ENCODE results near the gene INMT.
A peak's percentile ranks its signal among the peaks of the same experiment; 100 is the strongest.

Gene INMT

DNA sequence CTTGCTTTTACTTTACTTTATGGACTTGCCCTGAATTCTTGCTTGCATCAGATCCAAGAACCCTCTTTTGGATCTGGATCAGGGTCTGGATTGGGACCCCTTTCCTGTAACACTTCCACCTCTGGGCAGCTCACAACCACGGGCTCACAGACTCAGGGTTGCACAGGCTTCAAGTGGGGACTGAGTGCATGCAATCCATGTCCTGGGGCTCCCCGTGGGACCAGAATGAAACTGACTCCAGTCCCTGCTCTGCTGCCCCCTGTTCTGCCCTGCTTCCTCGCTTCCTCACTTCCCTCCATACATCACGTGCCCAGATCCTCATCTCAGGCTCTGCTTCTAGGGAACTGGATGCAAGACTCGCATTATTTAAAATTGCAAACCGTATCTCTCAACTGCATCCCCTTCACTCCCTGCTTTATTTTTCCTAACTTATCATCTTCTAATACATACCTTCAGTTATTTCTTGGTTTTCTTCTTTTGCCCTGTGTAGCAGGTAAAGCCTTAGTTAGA is 23.3 kb upstream of the INMT start:
- no peak for DNase-seq (ENCODE audit: low spot score)

DNA sequence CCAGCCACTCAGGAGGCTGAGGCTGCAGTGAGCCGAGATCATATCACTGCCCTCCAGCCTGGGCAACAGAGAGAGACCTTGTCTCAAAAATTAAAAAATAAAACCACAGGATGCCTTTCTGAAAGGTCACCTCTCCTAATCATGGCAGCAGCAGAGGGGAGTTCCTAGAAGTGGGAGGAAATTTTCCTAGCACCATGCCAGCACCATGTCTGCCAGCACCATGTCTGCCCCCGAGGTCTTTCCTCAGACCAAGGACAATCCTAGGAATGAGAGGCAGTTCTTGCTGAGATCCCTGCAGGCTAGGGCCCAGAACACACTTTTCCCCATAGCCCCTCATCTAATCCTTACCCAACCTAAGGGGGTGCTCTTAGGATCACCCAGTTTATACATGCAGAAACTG is 22.3 kb upstream of the INMT start:
- DNase-seq (ENCODE audit: low spot score) = no peak

DNA sequence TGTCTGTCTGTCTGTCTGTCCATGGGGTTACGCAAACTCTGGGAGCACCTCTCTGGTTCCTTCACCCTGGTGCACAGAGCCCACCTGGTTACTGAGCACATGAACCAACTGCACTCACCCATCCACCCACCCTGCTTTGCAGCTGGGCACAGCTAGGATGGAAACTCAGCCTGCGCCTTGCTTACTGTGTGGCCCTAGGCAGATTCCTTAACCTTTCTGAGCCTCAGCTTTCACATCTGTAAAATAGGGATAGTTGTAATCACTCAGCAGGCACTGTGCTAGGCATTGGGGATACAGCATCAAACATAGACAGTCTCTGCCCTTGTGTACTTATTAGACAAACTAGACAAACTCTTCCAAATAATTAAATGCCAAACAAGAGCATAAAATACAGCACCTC is 21.8 kb upstream of the INMT start:
- DNase-seq (ENCODE audit: low spot score) = no peak

DNA sequence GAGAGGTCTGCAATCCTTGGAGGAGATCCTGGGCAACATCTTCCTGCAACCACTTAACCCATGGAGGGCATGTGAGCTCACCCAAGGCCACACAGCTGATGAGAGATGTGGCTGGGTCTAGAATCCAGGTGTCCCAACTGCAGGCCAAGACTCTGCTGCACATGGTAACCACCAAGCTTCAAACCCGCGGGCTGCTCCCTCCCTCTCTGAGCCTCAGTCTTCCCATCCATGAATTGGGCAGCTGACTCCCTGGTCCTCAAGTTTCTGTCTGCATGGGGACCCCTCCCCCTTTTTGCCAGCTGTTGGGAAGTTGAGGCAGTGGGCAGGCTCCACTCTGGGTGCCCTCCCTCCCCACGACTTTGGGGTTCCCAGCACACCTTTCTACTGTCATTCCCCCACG is 20.9 kb upstream of the INMT start:
- no peak for DNase-seq (ENCODE audit: low spot score)

DNA sequence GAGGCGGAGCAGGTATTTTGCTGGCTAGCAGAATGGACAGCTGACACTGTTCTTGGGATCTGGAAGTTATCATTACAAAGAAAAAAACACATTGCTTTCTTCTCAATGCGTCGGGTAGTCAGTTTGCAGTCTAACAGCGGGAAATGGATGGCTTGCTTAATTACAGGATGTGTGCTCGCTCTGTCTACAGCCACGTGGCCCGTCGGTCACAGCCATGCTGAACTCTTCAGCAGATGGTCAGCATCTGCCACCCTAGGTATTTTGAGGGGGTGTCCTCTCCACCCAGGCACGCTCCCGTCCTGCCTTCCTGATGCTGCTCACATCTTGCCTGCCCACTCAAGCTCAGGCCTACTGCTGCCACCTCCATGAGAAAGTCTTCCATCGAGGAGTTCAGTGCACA is 20.4 kb upstream of the INMT start:
- no peak for DNase-seq (ENCODE audit: low spot score)

DNA sequence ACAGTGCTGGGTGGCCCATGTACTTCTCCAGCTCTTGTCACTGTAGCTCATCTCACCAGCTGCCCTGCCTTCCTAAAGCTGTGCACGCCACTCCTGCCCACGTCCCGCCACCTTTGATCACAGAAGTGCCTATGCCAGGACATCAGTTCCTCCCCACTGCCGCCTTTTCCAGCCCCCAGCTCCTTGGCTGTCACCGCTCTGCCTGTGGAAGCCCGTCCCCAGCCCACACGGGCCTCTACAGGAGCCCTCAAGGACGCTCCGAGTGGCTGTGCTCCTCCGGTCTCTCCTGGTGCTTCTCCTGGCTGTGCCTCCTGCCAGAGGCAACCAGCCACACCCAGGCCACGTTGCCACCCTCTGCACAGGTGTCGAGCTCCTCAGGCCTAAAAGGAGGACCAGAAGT is 19.3 kb upstream of the INMT start:
- no peak for DNase-seq (ENCODE audit: low spot score)

DNA sequence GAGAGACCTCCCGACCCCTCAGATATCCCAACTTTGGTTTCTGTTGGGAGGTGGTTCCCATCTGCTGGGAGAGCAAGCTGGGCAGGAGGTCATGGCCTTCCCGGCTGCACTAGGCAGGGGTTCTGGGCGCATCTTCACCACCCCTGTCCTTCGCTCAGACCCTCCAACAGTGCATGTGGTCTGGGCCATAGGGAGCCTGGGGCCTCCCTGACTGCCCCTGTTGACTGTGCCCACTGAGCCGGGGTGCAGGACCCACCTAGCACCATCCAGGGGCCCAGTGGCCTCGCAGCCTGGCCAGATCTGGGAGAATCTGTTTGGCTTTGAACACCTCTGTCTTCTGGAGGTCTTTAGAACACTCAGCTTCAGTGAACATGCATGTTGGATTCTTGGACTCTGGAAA is 18.7 kb upstream of the INMT start:
- DNase-seq (ENCODE audit: low spot score) = no peak

DNA sequence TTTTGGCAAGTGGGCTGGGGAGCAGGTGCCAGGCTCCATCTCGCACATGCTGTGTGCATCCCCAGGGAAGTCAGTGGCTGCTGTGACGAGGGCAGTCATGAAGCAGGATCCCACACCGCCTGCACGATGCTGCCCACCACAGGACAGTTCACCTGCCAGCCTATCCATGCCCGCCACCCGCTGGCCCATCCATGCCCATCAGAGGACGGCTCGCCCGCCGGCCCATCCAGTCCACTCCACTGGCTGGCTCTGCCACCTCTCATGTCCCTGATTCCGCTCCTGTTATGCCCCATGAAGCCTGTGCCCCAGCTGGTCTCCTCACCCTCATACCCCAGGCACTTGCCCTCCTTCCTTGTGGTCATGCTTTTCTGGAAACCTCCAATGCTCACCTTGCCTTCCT is 18.2 kb upstream of the INMT start:
- DNase-seq (ENCODE audit: low spot score) = no peak

DNA sequence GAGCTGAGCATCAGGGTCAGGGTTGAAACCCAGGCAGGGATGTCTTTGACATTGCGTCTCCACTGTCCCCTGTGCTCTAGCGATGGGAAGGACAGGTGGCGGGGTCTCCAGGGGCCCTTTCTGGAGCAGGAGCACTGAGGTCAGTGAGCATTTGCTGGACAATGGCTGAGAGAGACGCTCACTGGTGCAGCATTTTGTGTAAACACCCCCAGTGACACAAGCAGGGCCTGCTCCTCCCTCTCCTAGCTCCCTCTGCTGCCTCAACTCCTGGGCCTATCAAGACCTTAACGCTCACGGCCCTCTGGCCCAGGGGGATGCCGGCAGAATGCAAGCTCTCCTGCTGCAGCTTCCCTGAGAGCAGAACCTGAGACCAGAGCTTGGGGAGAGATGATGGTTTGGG is 17.4 kb upstream of the INMT start:
- no peak for DNase-seq (ENCODE audit: low spot score)

DNA sequence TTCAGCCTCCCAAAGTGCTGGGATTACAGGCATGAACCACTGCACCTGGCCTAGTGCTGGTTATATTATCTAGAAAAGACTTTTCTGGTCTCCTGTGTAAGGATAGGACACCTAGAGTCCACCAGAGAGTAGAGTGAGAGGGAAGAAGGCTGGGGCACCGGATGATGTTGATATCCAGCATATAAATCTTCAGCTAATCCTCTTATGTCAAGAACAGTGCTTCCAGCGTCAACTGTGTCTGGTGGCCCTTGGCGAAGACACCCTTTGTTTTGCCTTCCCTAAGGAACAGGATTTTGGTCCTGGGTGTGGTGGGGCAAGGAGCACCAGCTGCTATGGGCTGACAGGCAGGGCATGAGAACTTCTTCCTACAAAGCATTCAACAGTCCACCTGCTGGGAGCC is 16.3 kb upstream of the INMT start:
- DNase-seq (ENCODE audit: low spot score) = no peak

DNA sequence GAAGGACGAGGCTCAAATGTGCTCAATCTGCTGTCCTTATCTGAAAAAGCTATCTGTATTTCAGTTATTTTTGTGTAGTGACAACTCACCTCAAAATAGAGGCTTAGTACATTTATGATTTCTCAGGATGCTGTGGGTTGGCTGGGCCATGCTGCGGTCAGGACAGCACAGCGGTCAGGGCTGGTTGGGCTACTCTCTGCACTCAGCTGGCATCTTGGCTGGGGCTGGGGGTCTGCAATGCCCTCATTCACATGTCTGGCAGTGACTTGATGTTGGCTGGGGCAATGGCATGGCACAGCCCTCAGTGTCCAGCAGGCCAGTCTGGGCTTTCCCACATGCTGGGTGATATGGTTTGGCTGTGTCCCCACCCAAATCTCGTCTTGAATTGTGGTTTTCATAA is 15.6 kb upstream of the INMT start:
- no peak for DNase-seq (ENCODE audit: low spot score)

DNA sequence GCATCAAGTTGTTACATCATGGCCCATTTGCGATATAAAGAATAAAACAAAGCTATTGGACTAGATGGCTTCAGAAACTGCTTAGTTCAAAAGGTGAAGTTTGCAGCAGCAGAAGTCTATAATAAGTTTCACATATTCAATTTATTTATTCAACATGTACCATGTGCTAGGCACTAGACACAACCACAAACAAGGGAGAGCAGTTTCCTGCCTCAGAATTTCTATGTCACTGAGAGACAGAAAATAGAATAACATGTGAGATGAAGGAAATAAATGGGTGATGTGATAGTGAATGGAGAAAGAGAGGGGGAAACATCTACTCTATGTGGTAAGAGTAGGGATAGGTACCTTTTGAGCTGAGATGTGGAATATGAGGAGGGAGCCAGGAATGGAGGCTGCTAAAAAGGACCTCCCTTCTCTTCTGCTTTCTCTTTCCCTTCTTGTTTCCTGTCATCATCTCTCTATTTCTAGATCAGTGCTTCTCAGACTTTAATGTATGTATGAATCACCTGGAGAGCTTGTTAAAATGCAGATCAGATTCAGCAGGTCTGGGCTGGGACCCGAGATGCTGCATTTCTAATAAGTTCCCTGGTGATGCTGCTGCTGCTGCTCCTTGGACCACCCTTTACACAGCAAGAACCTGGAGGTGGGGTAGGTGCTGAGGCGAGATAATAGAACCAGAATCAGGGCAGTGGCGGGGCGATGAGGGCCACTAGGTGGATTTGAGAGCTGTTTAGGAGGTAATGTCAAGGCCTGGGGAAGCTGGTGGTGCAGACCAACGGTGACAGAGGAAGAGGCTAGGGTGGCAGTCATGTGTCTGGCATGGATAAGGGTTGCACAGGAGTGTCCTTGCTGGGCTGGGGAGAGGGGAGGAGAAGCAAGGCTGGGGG is 13.7 kb upstream of the INMT start:
- no peak for DNase-seq (ENCODE audit: low spot score)

DNA sequence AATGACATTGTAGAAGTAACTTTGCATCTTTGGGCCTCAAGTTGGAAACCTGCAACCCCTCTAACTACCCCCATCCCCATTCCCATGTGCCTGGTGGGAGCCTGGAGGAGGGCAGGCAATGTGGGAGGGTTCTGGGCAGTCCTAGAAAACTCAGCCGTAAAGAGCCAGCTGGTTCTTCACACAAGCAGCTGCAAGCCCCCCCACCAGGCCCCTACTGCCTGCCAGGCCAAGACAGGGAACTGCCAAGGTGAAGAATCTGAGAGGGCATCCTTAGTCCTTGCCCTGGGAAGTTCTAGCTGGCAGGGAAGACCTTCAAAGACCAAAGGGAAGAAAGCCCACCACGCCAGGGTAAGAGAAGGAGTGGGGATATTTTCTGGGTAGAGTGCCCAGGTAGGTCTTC is 12.2 kb upstream of the INMT start:
- DNase-seq (ENCODE audit: low spot score) = no peak

DNA sequence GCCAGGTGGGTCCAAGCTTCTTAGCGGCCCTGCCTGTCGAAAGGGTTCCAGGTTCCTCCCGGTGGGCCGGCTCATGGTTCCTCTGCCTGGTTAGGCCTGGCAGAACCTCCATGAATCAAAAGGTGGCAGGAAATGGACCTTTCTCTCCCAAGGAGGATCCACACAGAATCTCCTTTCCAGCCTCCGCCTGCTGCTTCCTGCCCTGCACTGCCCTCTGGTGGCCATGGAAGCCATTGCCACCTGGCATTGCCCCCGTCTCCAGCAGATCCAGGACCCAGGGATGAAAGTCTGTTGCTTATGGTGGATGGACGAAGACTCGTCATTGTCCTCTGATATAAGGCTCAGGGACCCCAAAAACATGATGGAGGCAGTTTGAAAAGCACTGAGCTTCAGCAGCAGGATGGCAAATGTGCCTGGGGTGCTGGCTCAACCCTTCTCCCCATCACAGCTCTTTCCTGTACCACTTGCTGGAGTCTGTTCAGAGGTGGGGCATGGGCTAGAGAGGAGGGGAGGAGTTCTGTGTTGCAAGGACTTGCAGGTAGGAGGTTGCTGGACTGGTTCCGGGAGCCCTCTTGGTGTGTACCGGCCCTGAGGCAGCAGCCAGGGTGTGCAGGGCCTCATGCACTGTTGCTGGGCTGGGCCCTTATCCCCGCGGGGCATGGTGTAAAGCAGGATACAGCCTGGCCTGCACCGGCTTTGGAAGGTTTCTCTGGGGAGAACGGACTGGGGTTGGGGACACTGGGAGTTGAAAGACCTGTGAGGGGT is 11.3 kb upstream of the INMT start:
- peak; percentile 71 for DNase-seq (ENCODE audit: low spot score)

DNA sequence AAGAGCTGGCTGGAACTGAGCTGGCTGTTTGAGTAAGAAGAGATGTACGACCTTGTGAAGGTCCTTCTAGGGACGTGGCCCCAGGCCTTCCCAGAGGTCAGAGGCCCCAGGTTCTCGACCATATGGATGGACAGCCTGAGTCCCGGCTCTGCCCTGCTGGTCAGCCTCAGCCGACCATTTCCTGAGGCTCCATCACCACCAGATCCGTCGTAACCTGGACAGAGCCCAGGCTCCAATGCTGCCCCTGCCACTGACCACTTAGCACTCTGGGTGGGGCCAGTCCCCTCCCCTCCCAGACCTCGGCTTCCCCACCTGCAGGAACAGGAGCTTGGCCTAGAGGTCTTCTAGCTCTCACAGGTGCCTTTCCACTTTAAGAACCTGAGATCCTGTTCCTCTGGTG is 10.6 kb upstream of the INMT start:
- DNase-seq (ENCODE audit: low spot score) = no peak

DNA sequence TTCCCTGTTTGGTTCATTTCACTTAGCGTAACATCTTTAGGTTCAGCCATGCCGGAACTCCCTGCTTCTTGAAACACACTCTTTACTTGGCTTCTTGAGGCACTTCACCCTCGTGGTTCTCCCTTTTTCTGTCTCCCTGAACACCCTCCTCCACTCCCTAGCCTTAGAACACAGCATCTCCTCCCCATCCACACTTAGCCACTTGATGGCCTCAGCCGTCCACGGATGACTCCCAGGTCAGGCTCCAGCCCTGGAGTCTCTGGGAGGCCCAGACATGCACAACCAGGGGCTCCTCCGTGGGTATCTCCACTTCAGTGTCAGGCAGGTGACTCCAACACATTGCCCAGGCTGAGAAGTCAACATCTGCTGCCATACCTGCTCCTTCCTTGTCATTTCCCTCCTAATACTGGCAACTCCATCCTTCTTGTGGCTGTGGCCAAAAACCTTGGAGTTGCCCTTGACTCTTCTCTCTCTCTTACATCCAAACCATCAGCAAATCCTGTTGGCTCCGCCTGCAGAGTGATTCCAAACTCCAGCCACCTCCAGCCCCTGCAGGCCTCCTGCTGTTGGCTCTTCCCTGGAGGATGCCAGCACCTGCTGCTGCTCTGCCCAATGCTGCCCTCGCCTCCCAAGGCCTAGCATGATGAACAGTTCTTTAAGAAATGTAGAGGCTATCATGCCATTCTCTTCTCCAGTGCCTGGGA is 8.4 kb upstream of the INMT start:
- no peak for DNase-seq (ENCODE audit: low spot score)

DNA sequence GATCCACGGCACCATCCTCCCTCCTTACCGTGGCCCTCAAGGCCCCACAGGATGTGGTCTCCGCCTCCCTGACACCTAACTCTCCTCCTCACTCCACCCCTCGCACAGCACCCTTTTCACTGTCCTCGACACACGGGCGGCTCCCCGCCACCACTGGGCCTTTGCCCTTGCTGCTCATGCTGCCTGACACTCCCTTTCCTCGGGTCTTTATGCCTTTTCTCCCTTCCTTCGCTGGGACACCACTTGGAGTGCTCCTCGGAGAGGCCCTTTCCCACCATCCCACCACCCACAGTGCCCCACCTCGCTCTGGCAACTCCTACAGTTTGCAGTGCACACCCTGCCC is 7.9 kb upstream of the INMT start:
- no peak for DNase-seq (ENCODE audit: low spot score)

DNA sequence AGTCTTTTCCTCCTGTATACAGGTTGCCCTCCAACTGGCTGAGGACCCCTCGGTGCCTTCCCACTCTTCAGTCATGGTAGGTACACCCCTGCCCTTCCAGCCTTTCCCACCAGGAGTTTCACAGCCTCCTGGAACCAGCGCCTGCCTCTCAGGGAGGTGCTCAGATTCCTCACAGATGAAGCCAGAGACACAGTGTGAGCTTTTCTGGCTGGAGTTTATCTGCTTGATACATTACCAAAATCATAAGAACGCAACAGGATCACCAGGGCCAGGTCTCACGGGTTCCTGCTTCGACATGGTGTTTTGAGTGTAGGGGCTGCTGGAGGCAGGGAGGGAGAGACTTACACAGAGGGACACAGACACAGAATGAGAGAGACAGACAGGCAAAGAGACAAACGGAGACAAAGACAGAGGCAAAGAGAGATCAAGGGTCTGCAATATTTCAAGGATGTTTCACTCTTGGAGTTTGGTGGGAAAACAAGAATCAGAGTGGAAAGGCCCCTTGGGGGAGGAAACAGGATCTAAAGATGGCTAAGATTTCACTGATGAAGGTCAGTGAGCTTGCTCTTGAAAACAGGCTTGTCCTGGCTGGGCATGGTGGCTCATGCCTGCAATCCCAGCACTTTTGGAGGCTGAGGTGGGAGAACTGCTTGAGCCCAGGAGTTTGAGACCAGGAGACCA is 6.5 kb upstream of the INMT start:
- DNase-seq (ENCODE audit: low spot score) = no peak

DNA sequence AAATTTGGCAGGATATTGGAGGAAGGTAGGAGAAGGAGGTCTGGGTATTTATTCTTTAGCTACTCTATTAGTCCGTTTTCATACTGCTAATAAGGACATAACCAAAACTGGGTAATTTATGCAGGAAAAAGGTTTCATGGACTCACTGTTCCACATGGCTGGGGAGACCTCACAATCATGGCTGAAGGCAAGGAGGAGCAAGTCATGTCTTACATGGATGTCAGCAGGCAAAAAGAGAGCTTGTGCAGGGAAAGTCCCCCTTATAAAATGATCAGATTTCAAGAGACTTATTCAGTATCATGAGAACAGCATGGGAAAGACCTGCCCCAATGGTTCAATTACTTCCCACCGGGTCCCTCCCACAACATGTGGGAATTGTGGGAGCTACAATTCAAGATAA is 1.9 kb upstream of the INMT start:
- DNase-seq (ENCODE audit: low spot score) = no peak

DNA sequence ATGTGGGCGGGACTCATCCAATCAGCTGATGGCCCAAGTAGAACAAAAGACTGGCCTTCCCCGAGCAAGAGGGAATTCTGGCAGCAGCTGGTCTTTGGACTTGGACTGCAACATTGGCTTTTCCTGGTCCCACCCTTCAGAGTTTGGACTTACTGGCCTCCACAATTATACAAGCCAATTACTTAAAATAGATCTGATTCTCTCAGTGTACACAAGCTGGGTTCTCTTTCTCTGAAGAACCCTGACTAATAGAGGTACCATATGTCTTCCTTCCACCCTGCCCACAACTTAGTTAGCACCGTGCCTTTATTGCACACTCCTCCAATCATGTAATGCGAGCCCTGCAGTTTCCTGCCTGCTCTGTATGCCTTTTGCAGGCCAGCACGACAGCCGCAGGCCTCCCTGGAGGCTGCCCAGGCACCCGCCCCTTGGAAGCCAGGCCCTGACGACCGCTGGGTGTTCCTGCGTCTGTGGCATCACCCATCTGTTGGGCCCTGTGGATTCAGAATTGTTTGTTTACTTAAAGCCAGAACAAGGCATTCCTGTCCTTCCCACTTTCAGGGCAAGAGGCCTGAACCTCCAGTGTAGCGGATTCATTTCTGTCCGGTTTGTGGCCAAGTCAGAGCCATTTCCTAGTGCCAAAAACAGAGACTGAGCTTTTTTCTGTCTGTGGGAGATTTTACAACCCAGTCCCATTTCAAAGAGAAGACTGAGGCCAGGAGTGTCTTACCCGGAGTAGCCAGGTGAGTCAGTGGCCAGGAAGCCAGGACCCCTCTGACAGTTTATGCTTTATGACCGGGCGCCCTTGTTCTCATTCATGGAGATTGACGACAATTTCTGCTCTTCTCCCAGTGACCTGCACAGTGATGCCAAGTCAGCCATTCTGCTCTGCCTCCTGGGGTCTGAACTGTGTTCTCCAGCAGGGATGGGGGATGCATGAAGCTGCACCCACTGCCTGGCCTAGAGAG is 968 bp upstream of the INMT start:
- no peak for DNase-seq (ENCODE audit: low spot score)

DNA sequence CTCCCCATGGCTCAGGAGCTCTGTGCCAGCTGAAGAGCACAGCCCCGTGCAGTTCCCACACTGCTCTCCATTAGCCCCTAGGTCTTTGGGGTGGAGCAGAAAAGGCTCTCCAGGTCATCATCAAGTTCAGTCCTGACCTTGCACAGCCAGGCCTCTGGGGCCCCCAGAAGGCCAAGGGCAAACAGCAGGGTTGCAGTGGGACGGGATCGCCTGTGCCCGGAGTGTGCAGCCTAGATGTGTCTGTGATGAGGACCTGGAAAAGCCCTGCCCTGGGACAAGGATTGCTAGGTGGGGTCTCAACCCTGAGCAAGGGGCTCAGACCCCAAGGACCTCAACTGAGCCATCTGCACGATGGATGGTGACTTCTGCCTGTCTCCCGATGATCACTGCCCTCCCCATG is 549 bp downstream of the INMT start:
- no peak for DNase-seq (ENCODE audit: low spot score)
